Choroid plexus epithelial cell (primary cell): ENCODE results near the gene WDR36.

Experiments
- DNase-seq: peaks from one replicate; pipeline ENCODE4 v3.0.0-alpha.2; 2010; ENCODE audit warnings: low read depth
- H3K4me3 ChIP-seq: 2 replicates; pipeline ENCODE4 v1.5.1; 2011; ENCODE audit warnings: low read depth, mild to moderate bottlenecking, control low read depth, low read length, moderate library complexity
- CTCF ChIP-seq: conservative IDR thresholded peaks from 2 replicates; pipeline ENCODE4 v1.5.1; 2011; ENCODE audit warnings: low read depth, mild to moderate bottlenecking, control low read depth, inconsistent platforms, low read length, moderate library complexity

WDR36 gene

GRCh38 chr5:111116550-111116949, 24.4 kb downstream of the WDR36 start:
- TF ChIP-seq CTCF = no peak
- H3K4me3 ChIP-seq = no peak overlapping the region
- no peak for DNase-seq

GRCh38 chr5:111117136-111117535, 25.0 kb downstream of the WDR36 start:
- no peak for TF ChIP-seq CTCF
- DNase-seq = peak; percentile 41
- no peak overlapping the region for H3K4me3 ChIP-seq

- TF ChIP-seq CTCF = no peak
These were observed 27.1 kb downstream of the WDR36 start for GRCh38 chr5:111119221-111119620.

GRCh38 chr5:111119856-111120255, 27.7 kb downstream of the WDR36 start:
- no peak for DNase-seq
- no peak for TF ChIP-seq CTCF
- H3K4me3 ChIP-seq = no peak overlapping the region

More at GRCh38 chr5:111119221-111119620, 27.1 kb downstream of the WDR36 start:
- H3K4me3 ChIP-seq = no peak overlapping the region
- no peak for DNase-seq

- no peak for DNase-seq
- TF ChIP-seq CTCF = no peak
- H3K4me3 ChIP-seq = no peak overlapping the region
These were observed 28.8 kb downstream of the WDR36 start for GRCh38 chr5:111120911-111121310.

- TF ChIP-seq CTCF = no peak
- DNase-seq = no peak
- no peak overlapping the region for H3K4me3 ChIP-seq
These were observed 29.8 kb downstream of the WDR36 start for GRCh38 chr5:111121926-111122325.

- no peak overlapping the region for H3K4me3 ChIP-seq
- no peak for TF ChIP-seq CTCF
- DNase-seq = no peak
These were observed 30.2 kb downstream of the WDR36 start for GRCh38 chr5:111122398-111122797.
